Ishikawa (cell line): ENCODE measurements around the gene MLYCD.

Source experiments
- RAD21 ChIP-seq: IDR thresholded peaks from 2 replicates; pipeline ENCODE4 v1.6.1; 2012; ENCODE audit warnings: low read depth
- TAF1 ChIP-seq: IDR thresholded peaks from 2 replicates; pipeline ENCODE4 v1.6.1; 2012; ENCODE audit warnings: low read depth, mild to moderate bottlenecking

DNA sequence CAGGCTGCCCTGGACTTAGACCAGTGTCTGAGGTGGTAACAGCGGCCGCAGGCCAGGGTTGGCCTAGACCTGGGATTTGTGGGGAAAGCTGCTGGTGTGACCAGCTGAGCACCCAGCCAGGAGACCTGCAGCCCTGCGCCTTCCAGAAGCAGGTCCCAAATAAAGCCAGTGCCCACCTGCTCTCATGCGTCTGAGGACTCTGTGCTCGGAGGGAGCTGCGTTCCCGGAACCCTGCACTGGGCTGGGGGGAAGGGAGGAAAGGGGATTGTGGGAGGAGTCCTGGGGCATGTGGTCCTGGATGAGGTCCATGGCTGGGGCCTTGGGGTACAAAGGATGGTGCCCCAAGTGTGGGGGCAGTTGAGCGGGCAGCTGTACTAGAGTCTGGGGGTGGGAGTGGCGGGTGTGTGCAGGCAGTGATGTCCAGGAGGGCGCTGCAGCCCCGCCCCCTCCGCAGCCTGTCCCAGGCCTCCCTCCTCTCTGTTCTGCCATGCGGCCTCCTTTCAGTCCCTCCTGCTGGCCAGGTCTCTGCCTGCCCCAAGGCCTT is 67.3 kb downstream of the MLYCD start:
- no peak for TF ChIP-seq TAF1
- no peak for TF ChIP-seq RAD21
